Sigmoid colon (tissue), 4 donors: ENCODE data around the gene SDK1.

Source experiments
- CTCF ChIP-seq, 4 experiments: fragments of 450-650 bp in 3 of 4; fragments of 200-600 bp in 1 of 4; IDR thresholded peaks; one replicate each; pipeline ENCODE4 v1.5.1; 2016 to 2019; ENCODE audit warnings: antibody characterized with exemption in 4 of 4, mild to moderate bottlenecking in 3 of 4, moderate library complexity in 2 of 4
- EP300 ChIP-seq, 4 donors: sonication (generic); formaldehyde crosslinking; IDR thresholded peaks; one replicate each; pipeline ENCODE4 v1.6.1; 2017; ENCODE audit warnings: antibody characterized with exemption in 4 of 4
- POLR2A ChIP-seq, 2 donors: fragments of 450-650 bp; IDR thresholded peaks; one replicate each; pipeline ENCODE4 v1.6.1; 2016; ENCODE audit warnings: antibody characterized with exemption in 2 of 2, mild to moderate bottlenecking in 2 of 2, moderate library complexity in 2 of 2

GRCh38 chr7:4179688-4180380 is 878.8 kb downstream of the SDK1 start:
- TF ChIP-seq CTCF (IDR thresholded peaks at IDR 0.05) (no peak), POLR2A (IDR thresholded peaks at IDR 0.05) (no peak), EP300 (IDR thresholded peaks at IDR 0.05) (no peak)
